HepG2 (cell line): ENCODE results near the gene ACAP2. TPM values are rescaled to one million over a fixed set of nuclear protein-coding genes. Genes with fewer than 3 reads are reported as not detected.

Experiments used
- ATAC-seq: fragments of 200-7000 bp; cut with Tn5 transposase; 3 replicates; pipeline ENCODE4 v1.9.1; 2020; ENCODE audit warnings: mild to moderate bottlenecking, moderate library complexity
- BruUV-seq: library from RNA; stranded (reverse); fragments of 400-500 nt; replicated peaks from 2 replicates; lab custom pipeline; 2021; lab: Mats Ljungman, UMichigan
- CTCF ChIA-PET: fragments of 300-600 bp; formaldehyde crosslinking; extraction: SDS; loops from one replicate; lab custom pipeline; 2021; ENCODE audit warnings: low total read pairs, inconsistent platforms, low intra/inter-chr PET ratio; lab: Yijun Ruan, JAX
- POLR2A ChIA-PET: fragments of 350-600 bp; sonication (Branson Sonifier 250); formaldehyde crosslinking; loops from one replicate; lab custom pipeline; 2020; ENCODE audit warnings: antibody characterized with exemption, inconsistent platforms; lab: Yijun Ruan, JAX
- DNase-seq: peaks from one replicate; pipeline ENCODE4 v3.0.0-alpha.2; 2015; ENCODE audit warnings: low spot score
- FAIRE-seq: peaks from 3 replicates; lab custom pipeline; 2011; peaks lifted over from hg19 to GRCh38; lab: Jason Lieb, UNC
- H2AFZ ChIP-seq: one replicate; pipeline ENCODE4 v1.6.1; 2011; ENCODE audit warnings: low read length, inconsistent platforms
- H3K27ac ChIP-seq: fragments of 300-600 bp; 3 replicates; pipeline ENCODE4 v1.8.0; 2011; ENCODE audit warnings: mixed run types, mild to moderate bottlenecking, mixed read lengths, low read length, inconsistent platforms; ENCODE audit not compliant: insufficient read depth; ENCODE audit errors: extremely low read length
- H3K27me3 ChIP-seq, 2 experiments: fragments of 200-600 bp in 1 of 2; 2 replicates in 1 of 2; 3 replicates in 1 of 2; pipeline versions ENCODE4 v1.6.0 to v1.8.0; 2011; ENCODE audit warnings: low read length in 2 of 2, mild to moderate bottlenecking in 2 of 2, moderate library complexity in 2 of 2, inconsistent platforms in 1 of 2; ENCODE audit not compliant: insufficient read depth in 2 of 2, control insufficient read depth in 1 of 2
- H3K36me3 ChIP-seq, 2 experiments: fragments of 200-600 bp in 1 of 2; replicated peaks in 1 of 2; 2 replicates in 1 of 2; 3 replicates in 1 of 2; pipeline versions ENCODE4 v1.5.1 to v1.8.0; 2011; ENCODE audit warnings: low read length in 2 of 2, inconsistent platforms in 1 of 2; ENCODE audit not compliant: insufficient read depth in 2 of 2, control insufficient read depth in 1 of 2
- H3K4me1 ChIP-seq: 2 replicates; pipeline ENCODE4 v1.5.1; 2012; ENCODE audit warnings: low read length, inconsistent platforms; ENCODE audit not compliant: insufficient read depth
- H3K4me2 ChIP-seq: 2 replicates; pipeline ENCODE4 v1.6.0; 2011; ENCODE audit warnings: low read depth, low read length, inconsistent platforms
- H3K4me3 ChIP-seq, 3 experiments: fragments of 200-600 bp in 1 of 3; sonication (generic), shearing (Covaris generic) in 1 of 3; replicated peaks in 1 of 3; 2 replicates each; pipeline ENCODE4 v1.5.1; 2011 to 2016; ENCODE audit warnings: low read length in 3 of 3, inconsistent platforms in 2 of 3, low read depth in 2 of 3, mild to moderate bottlenecking in 2 of 3, control low read depth in 1 of 3, mixed read lengths in 1 of 3; ENCODE audit not compliant: insufficient read depth in 1 of 3
- H3K79me2 ChIP-seq: one replicate; pipeline ENCODE4 v1.6.1; 2011; ENCODE audit warnings: low read length, inconsistent platforms; ENCODE audit not compliant: insufficient read depth
- H3K9ac ChIP-seq: 2 replicates; pipeline ENCODE4 v1.6.0; 2011; ENCODE audit warnings: mild to moderate bottlenecking, low read depth, low read length, inconsistent platforms; ENCODE audit not compliant: insufficient read depth
- H3K9me3 ChIP-seq: 2 replicates; pipeline ENCODE4 v1.5.1; 2012; ENCODE audit warnings: mild to moderate bottlenecking, low read length
- H4K20me1 ChIP-seq: 2 replicates; pipeline ENCODE4 v1.6.0; 2011; ENCODE audit warnings: inconsistent platforms, mild to moderate bottlenecking, low read length, moderate library complexity; ENCODE audit not compliant: insufficient read depth
- CAMTA2 ChIP-seq: sonication (generic); formaldehyde crosslinking; IDR thresholded peaks from 2 replicates; pipeline ENCODE4 v1.4.0; 2020; ENCODE audit warnings: mild to moderate bottlenecking, missing genetic modification reagents, borderline replicate concordance
- NR2F2 ChIP-seq: IDR thresholded peaks from 2 replicates; pipeline ENCODE4 v1.6.1; 2012; ENCODE audit warnings: low read depth, inconsistent platforms, borderline replicate concordance
- POGZ ChIP-seq: sonication (generic); formaldehyde crosslinking; IDR thresholded peaks from 2 replicates; pipeline ENCODE4 v1.4.0; 2020; ENCODE audit warnings: mild to moderate bottlenecking, missing genetic modification reagents
- POLR2AphosphoS5 ChIP-seq: IDR thresholded peaks from 2 replicates; pipeline ENCODE4 v1.6.1; 2012; ENCODE audit warnings: low read depth, low read length
- TIGD3 ChIP-seq: sonication (generic); formaldehyde crosslinking; IDR thresholded peaks from 2 replicates; pipeline ENCODE4 v1.5.1; 2020; ENCODE audit warnings: mild to moderate bottlenecking, missing genetic modification reagents, borderline replicate concordance
- U2AF1 ChIP-seq: fragments of 200-400 bp; formaldehyde crosslinking; optimal IDR thresholded peaks from 2 replicates; pipeline ENCODE3; 2017; ENCODE audit warnings: mild to moderate bottlenecking, low read depth, low read length
- ZNF275 ChIP-seq: sonication (generic); formaldehyde crosslinking; IDR thresholded peaks from 2 replicates; pipeline ENCODE4 v1.8.0; 2022; ENCODE audit warnings: missing genetic modification reagents, mild to moderate bottlenecking, inconsistent platforms, borderline replicate concordance
- ZNF34 ChIP-seq: sonication (generic); formaldehyde crosslinking; IDR thresholded peaks from 2 replicates; pipeline ENCODE4 v1.4.0; 2020; ENCODE audit warnings: mild to moderate bottlenecking, missing genetic modification reagents, borderline replicate concordance
- ZNF496 ChIP-seq: sonication (generic); formaldehyde crosslinking; IDR thresholded peaks from 2 replicates; pipeline ENCODE4 v1.8.1; 2023; ENCODE audit warnings: mild to moderate bottlenecking, moderate library complexity, missing genetic modification reagents; ENCODE audit not compliant: insufficient replicate concordance
- ZNF577 ChIP-seq: sonication (generic); formaldehyde crosslinking; IDR thresholded peaks from 2 replicates; pipeline ENCODE4 v1.4.0; 2020; ENCODE audit warnings: mild to moderate bottlenecking, low read depth, missing genetic modification reagents, borderline replicate concordance
- ZSCAN29 ChIP-seq: sonication (generic); formaldehyde crosslinking; conservative IDR thresholded peaks from 2 replicates; pipeline ENCODE4 v1.4.0; 2020; ENCODE audit warnings: mild to moderate bottlenecking, missing genetic modification reagents
- WGBS: methylation state at CpG from one replicate; pipeline ENCODE4 v1.1.6; 2017; ENCODE audit warnings: low lambda C conversion rate; 5-methylcytosine and 5-hydroxymethylcytosine counted together
- in situ Hi-C: cut with HindIII; loops from 2 replicates; pipeline ENCODE4 v1.10.0; 2017; ENCODE audit warnings: low pct_unique_long_range_greater_than_20kb; ENCODE audit not compliant: extremely low pct_ligation_motif_present
- intact Hi-C: fragments of 100-400 bp; cut with micrococcal nuclease; formaldehyde crosslinking; loops from one replicate; pipeline ENCODE4 v1.10.0; 2022; ENCODE audit not compliant: unreplicated experiment
- polyA plus RNA-seq, 8 experiments: library from polyadenylated mRNA; depleted of rRNA in 3 of 8; stranded (reverse) in 7 of 8; unstranded in 1 of 8; fragments of >200 nt; fragmentation: Illumina TruSeq in 4 of 8; extraction: Trizol in 4 of 8; gene quantifications; 2 replicates each; pipeline versions ENCODE4 v1.2.1 to v1.2.3, GENCODE V29; 2011 to 2016; ENCODE audit warnings: low read depth in 4 of 8, missing spikeins in 1 of 8, mixed read lengths in 1 of 8; ENCODE audit not compliant: insufficient read depth in 1 of 8
- total RNA-seq, 5 experiments: library from RNA; depleted of rRNA; stranded (reverse); fragments of >200 nt; fragmentation: Illumina TruSeq; extraction: Trizol; gene quantifications; 2 replicates each; pipeline ENCODE4 v1.2.3, GENCODE V29; 2016; ENCODE audit warnings: low read depth in 1 of 5
- TF ChIP-seq, protein P1 (sequence below): sonication (generic); formaldehyde crosslinking; IDR thresholded peaks from 2 replicates; pipeline ENCODE4 v1.4.0; 2020; ENCODE audit warnings: missing genetic modification reagents, borderline replicate concordance
- TF ChIP-seq, protein P2 (sequence below): IDR thresholded peaks from 2 replicates; pipeline ENCODE4 v1.6.1; 2016

ACAP2 gene
- total and polyA plus RNA-seq, 2 of the 13 experiments (the other 11 are each of a cell fraction or from before 2014, with no cell fraction given) = 7.3 to 23.9 TPM

DNA sequence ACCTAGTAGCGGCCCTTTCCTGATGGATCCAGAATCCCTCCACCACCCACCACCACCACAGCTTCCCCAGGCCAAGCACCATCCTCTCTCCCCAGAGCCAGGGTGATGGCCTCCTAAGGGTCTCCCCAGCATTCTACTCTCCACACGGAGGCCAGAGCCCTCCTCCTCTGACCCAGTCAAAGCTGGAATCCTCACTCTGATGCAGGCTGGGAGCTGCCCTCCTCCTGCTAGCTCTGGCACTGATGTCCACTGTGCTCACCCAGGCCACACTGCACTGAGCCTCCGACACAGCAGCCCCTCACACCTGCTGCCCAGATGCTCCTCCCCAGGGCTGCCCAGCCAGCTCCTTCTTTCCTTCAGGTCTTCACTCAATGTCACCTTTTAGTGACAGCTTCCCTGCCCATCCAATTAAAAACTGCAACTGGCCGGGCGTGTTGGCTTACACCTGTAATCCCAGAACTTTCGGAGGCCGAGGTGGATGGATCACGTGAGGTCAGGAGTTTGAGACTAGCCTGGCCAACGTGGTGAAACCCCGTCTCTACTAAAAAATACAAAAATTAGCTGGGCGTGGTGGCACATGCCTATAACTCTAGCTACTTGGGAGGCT lies 192.9 kb downstream of the ACAP2 start:
- FAIRE-seq = no peak

More for the DNA sequence above, 192.9 kb downstream of the ACAP2 start:
- H4K20me1 ChIP-seq = no peaks in the 10 kb centered on the region
- POLR2A ChIA-PET = no interaction called here
- DNase-seq = no peak
- H3K4me3 ChIP-seq = no peak overlapping the region
- TF ChIP-seq ZNF275 (CRISPR knock-in tag) = no peak
- TF ChIP-seq ZNF577 (CRISPR knock-in tag) = no peak
- no peak for TF ChIP-seq U2AF1
- no peak for TF ChIP-seq POLR2AphosphoS5
- TF ChIP-seq NR2F2 = no peak
- TF ChIP-seq CAMTA2 (CRISPR knock-in tag) = no peak
- no peak for TF ChIP-seq POGZ (CRISPR knock-in tag)
- TF ChIP-seq ZSCAN29 (CRISPR knock-in tag) = no peak
- no peak for TF ChIP-seq TIGD3 (CRISPR knock-in tag)
- TF ChIP-seq, protein P1, sequence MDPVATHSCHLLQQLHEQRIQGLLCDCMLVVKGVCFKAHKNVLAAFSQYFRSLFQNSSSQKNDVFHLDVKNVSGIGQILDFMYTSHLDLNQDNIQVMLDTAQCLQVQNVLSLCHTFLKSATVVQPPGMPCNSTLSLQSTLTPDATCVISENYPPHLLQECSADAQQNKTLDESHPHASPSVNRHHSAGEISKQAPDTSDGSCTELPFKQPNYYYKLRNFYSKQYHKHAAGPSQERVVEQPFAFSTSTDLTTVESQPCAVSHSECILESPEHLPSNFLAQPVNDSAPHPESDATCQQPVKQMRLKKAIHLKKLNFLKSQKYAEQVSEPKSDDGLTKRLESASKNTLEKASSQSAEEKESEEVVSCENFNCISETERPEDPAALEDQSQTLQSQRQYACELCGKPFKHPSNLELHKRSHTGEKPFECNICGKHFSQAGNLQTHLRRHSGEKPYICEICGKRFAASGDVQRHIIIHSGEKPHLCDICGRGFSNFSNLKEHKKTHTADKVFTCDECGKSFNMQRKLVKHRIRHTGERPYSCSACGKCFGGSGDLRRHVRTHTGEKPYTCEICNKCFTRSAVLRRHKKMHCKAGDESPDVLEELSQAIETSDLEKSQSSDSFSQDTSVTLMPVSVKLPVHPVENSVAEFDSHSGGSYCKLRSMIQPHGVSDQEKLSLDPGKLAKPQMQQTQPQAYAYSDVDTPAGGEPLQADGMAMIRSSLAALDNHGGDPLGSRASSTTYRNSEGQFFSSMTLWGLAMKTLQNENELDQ (CRISPR knock-in tag) = no peak
- TF ChIP-seq ZNF34 = no peak
- TF ChIP-seq, protein P2, sequence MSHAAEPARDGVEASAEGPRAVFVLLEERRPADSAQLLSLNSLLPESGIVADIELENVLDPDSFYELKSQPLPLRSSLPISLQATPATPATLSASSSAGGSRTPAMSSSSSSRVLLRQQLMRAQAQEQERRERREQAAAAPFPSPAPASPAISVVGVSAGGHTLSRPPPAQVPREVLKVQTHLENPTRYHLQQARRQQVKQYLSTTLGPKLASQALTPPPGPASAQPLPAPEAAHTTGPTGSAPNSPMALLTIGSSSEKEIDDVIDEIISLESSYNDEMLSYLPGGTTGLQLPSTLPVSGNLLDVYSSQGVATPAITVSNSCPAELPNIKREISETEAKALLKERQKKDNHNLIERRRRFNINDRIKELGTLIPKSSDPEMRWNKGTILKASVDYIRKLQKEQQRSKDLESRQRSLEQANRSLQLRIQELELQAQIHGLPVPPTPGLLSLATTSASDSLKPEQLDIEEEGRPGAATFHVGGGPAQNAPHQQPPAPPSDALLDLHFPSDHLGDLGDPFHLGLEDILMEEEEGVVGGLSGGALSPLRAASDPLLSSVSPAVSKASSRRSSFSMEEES (CRISPR knock-in tag) = no peak
- no peak for TF ChIP-seq ZNF496 (CRISPR knock-in tag)
- H3K36me3 ChIP-seq = peaks cover 1 to 6% of the 10 kb centered on the region in 2 experiments; a peak in 2 of 5 replicates
- H3K4me1 ChIP-seq = no peaks in the 10 kb centered on the region
- intact Hi-C loops (no loop called here), in situ Hi-C loops (loop anchor here (10.0 kb wide), 1 partner anchor 245 kb away; no protein-coding TSS in a partner anchor)
- H3K27me3 ChIP-seq = no peaks in the 10 kb centered on the region
- CTCF ChIA-PET = no interaction called here
- no TSS peak for BruUV-seq
- H2AFZ ChIP-seq = no peak overlapping the region
- no peak overlapping the region for H3K9ac ChIP-seq
- peaks cover 9% of the 10 kb centered on the region for H3K79me2 ChIP-seq
- H3K9me3 ChIP-seq = no peaks in the 10 kb centered on the region
- no peak overlapping the region for H3K27ac ChIP-seq
- no peak for ATAC-seq
- H3K4me2 ChIP-seq = no peak overlapping the region
- WGBS = 98% methylated on average over 11 of the region's 11 CpGs
